ENCODE measurements around the gene SEC14L6.
"Not testable (repeated sequence)": the region's sequence is repeated elsewhere in the genome, so short reads cannot be mapped to it uniquely, and the experiment has no call there.

SEC14L6 gene

GRCh38 chr22:30546616-30547015, at the start of gene SEC14L6:
TSS of gene SEC14L6 (minus strand) at chr22:30546741. CDS start at chr22:30546682, 59 bp downstream.
- DNase-seq: no peak

DNA sequence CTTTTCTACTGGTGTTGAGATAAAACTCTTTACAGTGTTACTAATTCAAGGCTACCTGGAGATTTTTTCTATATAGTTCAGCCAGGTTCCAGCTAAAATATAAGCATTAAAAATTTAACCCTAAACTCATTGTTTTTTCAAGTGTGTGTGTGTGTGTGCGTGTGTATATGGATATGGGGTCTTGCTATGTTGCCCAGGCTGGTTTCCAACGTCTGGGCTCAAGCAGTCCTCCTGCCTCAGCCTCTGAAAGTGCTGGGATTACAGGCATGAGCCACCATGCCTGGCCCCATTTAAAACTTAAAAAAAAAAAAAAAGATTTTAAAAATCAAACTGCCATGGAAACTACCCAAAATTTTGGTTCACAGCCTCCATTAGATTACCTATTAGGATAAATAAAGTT, 49.7 kb upstream of the SEC14L6 start:
- no peak for DNase-seq

DNA sequence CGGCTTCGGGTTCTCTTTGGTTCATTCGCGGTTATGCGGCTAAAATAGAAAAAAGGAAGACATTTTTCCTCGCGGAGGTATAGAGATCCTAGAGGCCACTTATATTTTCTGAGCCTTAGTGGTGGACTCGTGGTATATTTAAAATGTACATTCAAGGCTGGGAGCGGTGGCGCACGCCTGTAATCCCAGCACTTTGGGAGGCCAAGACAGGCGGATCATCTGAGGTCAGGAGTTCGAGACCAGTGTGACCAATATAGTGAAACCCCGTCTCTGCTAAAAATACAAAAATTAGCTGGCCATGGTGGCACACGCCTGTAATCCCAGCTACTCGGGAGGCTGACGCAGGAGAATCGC, 45.8 kb upstream of the SEC14L6 start:
- DNase-seq: not testable (repeated sequence)

- peak; percentile 99 for DNase-seq
These were observed 45.2 kb upstream of the SEC14L6 start, which contains the start of gene PES1 for GRCh38 chr22:30591588-30592359. TSS of gene PES1 (minus strand) at chr22:30591910. CDS start at chr22:30591833, 77 bp downstream.

DNA sequence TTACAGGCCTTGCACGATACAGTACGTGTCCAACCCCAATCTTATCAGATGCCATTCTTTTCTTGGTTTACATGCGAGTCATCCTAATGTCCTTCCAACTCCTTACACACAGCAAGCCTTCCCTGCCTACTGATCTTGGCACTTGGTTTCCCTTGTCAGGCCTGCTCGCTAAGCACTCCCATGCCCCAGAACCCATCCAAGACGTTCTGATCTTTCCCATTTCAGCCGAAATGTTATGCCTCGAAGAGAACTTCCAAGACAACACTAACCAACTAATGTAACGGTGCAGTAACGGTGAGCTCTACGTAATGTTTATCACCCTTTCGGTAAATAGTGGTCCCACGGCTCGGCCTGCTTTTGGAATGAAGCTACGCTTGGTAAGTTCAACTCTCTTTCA, 44.6 kb upstream of the SEC14L6 start:
- no peak for DNase-seq

DNA sequence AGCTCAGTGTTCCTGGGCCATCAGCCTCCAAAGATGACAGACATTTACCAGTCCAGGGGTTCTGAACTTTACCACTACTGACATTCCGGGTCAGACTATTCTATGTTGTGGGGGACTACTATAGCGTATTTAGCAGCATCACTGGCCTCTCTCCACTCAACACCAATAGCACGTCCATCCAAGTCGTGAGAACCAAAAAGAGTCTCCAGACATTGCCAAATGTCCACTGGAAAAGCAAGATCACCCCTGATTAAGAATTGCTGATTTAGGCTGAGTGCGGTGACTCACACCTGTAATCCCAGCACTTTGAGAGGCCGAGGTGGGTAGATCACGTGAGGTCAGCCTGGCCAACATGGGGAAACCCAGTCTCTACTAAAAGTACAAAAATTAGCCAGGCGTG, 39.9 kb upstream of the SEC14L6 start:
- no peak for DNase-seq

GRCh38 chr22:30584441-30584840, 37.9 kb upstream of the SEC14L6 start:
- DNase-seq: no peak

DNA sequence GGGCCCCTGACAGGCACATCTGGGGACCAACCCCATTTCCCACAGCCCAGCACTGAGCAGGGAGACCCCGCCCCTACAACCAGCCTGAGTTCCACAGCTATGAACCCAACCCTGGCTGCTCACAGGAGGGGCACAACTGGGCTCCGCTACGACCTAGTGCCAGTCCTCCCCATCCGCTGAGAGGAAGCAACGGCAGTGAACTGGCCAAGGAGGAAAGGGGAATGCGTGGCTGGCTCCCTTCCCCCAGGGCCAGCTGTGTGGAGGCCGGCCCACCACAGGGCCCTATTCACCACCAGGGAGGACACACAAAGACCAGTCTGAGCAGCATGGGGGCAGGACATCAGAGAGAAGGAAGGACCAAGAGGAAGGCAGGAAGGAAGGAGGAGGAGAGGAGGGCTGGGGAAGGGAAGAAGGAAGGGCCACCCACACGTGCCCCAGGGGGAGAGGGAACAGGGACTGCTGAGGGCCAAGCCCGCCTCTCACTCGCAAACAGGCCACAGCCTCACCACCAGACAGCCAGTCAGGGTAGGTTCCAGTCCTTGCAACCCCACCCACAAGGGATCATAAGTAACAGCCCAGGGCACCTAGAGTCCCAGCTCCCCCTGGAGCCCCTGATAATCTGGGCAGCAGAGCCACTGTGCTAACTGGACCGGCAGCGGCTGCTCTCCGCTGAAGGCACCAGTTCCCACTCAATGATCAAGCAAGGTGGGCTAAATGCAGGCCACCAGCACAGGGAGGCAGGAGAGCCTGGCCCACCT, 36.4 kb upstream of the SEC14L6 start:
- no peak for DNase-seq

DNA sequence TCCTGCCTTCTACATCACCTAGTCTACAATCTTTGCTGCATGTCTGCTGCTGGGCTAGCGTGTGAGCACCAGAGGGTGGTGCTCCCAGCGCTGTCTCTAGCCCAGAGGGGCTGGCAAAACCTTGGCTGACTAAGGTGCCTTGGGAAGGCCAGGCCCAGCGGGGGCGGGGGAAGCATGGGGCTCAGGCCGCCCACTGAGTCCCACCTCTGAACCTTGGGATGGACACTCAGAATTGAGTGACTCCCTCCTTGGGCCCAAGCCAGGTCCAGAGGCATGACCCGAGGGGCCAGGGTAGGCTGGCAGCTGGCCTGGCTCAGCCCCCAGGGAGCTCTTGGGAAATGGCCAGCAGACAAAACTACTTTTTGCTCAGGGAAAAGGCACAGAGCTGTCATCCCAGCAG, 35.5 kb upstream of the SEC14L6 start:
- no peak for DNase-seq

DNA sequence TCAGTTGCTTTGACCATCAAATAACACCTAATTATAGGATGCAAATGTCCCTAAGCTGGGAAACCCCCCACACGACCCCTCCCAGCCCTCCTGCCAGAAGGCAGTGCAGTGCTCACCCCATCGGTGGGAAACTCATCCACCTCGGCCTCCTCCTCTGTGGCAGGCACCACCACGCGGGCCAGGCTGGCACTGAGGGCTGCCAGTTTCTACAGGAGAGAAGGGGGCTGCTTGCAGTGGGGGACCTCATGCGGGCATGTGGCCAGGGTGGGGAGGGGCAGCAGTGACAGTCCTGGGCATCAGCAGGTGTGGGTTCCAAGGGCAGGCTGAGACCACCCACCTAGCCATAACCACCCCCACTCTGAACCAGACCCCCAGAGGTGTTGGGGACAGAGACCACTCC, 34.4 kb upstream of the SEC14L6 start:
- no peak for DNase-seq

- no peak for DNase-seq
These were observed 31.9 kb upstream of the SEC14L6 start for GRCh38 chr22:30578481-30578880.

- DNase-seq: no peak
These were observed 29.3 kb upstream of the SEC14L6 start for GRCh38 chr22:30575859-30576258.

- no peak for DNase-seq
These were observed 28.6 kb upstream of the SEC14L6 start for GRCh38 chr22:30574997-30575671.

- no peak for DNase-seq
These were observed 27.8 kb upstream of the SEC14L6 start, which contains the start of gene GAL3ST1 for GRCh38 chr22:30574095-30574981. TSS of gene GAL3ST1 (minus strand) at chr22:30574665. CDS start at chr22:30557392, 17,273 bp downstream.

GRCh38 chr22:30573594-30574094, 27.1 kb upstream of the SEC14L6 start:
- no peak for DNase-seq

DNA sequence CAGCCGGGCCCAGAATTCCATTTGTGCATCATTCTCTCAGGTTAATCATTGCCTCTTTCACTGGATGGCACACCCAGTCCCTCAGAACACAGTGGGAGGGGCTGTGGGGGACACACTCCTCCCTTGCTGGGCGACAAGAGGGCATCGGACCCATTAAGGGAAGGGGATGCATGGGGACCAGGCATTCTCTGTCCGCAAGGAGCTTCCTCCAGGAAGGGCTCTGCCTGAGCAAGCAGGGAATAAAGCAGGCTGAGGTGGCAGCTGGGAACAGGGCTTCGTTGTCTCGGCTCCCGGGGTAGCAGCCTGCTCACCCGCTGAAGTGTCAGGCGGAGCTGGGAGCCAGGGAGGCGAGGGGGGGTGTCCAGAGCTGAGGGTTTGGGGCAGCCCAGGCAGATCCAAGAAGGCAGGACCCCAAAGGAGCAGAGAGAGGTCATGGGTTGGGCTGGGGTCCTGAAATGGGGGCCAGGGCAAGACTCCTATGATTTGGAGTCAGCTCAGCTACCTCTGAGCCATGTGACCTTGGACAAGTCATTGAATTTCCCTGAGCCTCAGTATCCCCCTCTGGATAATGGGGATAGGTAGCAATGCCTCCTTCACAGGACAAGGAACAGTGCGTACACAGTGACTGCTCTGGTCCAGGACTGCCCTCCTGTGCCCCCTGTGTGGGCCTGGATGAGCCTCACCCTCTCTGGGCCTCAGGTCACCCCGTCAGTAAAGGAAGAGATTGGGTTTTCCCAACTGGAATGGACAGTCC, 26.5 kb upstream of the SEC14L6 start:
- DNase-seq: no peak

DNA sequence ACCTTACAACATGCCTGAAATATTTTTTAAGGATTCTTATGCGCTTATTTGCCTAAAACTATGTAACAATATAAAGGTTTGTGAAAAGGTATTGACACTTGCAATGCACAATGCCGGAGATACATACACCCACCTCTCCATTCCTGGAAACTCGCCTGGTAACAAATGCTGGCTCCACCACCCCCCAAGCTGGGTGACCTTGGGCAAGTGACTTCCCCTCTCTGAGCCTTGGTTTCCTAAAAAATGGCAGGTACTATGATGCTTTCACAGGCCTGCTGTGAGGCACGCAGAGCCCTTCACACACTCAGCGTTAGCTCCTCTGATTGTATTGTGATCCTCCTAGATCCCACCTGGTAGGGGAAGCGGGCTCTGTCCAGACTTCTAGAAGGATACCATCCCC, 25.7 kb upstream of the SEC14L6 start:
- DNase-seq: no peak

DNA sequence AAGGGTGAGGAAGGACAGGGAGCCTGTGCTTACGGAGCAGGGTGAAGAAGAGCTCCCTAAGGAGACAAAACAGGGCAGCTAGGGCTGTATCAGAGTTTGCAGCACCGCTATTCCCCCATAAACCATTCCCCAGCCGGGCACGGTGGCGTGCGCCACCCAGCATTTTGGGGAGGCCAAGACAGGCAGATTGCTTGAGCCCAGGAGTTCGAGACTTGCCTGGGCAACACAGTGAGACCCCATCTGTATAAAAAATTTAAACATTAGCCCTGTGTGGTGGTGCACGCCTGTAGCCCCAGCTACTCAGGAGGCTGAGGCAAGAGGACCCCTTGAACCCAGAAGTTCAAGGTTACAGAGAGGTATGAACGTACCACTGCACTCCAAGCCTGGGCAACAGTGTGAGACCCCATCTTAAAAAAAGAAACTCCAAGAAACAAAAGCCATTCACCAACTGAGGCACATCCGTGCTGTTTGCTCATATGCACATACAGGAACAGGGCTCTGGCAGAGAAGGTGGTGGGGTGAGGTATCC, 23.2 kb upstream of the SEC14L6 start:
- DNase-seq: no peak

- no peak for DNase-seq
These were observed 21.7 kb upstream of the SEC14L6 start for GRCh38 chr22:30568137-30568805.

- DNase-seq: not testable (repeated sequence)
These were observed 20.7 kb upstream of the SEC14L6 start for GRCh38 chr22:30567277-30567676.

- DNase-seq: no peak
These were observed 19.6 kb upstream of the SEC14L6 start for GRCh38 chr22:30566125-30566524.

Measured in suppressor macrophage treated with lipopolysaccharide for 4 hours (primary cell).